Measurements from ENCODE around the gene CEP112. TPM values are rescaled to one million over a fixed set of nuclear protein-coding genes. Genes with fewer than 3 reads are reported as not detected.

Gene CEP112
- total RNA-seq, 4 donors from 2014 or later, result 14.6 to 21.2 (median 20.2) TPM

DNA sequence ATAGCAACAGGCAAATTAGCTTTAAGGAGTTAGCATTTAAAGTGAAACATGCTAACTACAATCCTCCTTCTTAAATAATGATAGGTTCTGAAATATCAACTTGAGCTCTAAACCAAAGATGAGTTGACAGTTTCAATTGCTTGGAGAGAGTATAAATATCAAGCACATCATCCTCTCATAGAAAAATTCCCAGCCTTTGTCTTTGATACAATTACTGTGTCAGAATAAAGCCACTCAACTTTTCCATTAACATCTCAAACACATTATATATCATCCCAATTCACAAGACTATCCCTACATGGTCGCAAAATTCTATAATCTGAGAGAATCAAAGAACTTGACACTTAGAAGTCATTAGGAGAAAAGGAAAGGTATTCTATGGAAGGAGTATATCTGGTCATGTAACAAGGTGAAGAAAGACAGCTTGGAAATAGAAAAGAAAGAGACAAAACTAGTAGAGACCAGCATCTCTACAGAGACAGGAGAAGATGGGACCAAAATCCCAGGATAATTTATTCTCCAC is 189.8 kb downstream of the CEP112 start:
- Histone ChIP-seq H3K36me3 (no peaks in the 10 kb centered on the region), H3K4me3 (replicated peaks in 1 of 3) (no peak overlapping the region), H3K27me3 (no peaks in the 10 kb centered on the region), H3K27ac (no peak overlapping the region), H3K9me3 (no peaks in the 10 kb centered on the region), H3K4me1 (no peaks in the 10 kb centered on the region)
- WGBS, 2 donors, result 92 to 93% methylated on average over 1 of the region's 1 CpG
- intact Hi-C loops (cut with DNase I), result no loop called here
- no peak for DNase-seq
- TF ChIP-seq POLR2A (IDR thresholded peaks at IDR 0.05), result no peak
- TF ChIP-seq, protein P1, sequence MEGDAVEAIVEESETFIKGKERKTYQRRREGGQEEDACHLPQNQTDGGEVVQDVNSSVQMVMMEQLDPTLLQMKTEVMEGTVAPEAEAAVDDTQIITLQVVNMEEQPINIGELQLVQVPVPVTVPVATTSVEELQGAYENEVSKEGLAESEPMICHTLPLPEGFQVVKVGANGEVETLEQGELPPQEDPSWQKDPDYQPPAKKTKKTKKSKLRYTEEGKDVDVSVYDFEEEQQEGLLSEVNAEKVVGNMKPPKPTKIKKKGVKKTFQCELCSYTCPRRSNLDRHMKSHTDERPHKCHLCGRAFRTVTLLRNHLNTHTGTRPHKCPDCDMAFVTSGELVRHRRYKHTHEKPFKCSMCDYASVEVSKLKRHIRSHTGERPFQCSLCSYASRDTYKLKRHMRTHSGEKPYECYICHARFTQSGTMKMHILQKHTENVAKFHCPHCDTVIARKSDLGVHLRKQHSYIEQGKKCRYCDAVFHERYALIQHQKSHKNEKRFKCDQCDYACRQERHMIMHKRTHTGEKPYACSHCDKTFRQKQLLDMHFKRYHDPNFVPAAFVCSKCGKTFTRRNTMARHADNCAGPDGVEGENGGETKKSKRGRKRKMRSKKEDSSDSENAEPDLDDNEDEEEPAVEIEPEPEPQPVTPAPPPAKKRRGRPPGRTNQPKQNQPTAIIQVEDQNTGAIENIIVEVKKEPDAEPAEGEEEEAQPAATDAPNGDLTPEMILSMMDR (IDR thresholded peaks at IDR 0.05), result no peak

DNA sequence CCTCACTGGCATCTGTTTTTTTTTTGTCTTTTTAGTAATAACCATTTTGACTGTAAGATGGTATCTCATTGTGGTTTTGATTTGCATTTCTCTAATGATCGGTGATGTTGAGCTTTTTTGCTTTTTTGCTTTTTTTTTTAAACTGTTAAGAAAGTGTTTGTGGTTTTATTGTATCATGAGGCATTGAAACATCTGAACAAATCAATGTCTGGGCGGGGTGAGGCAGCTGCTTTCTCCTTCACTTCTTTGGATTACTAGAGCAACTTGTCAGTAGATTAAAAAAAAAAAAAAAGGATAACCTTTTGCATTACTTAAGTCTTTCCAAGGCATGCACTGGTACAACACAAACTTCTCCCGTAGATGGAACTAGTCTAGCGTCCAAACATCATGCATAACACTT is 191.7 kb downstream of the CEP112 start:
- intact Hi-C loops (cut with DNase I), result no loop called here
- no peaks in the 10 kb centered on the region for H3K36me3 ChIP-seq
- TF ChIP-seq POLR2A (IDR thresholded peaks at IDR 0.05), result no peak
- TF ChIP-seq, protein P1 (IDR thresholded peaks at IDR 0.05), result no peak
- no peaks in the 10 kb centered on the region for H3K27me3 ChIP-seq
- no peak overlapping the region for H3K4me3 ChIP-seq (replicated peaks in 1 of 3)
- no peak for DNase-seq
- no peaks in the 10 kb centered on the region for H3K9me3 ChIP-seq
- H3K27ac ChIP-seq, result no peak overlapping the region
- no peaks in the 10 kb centered on the region for H3K4me1 ChIP-seq
- 71 to 86% methylated on average over 4 of the region's 4 CpGs for WGBS, 2 donors

DNA sequence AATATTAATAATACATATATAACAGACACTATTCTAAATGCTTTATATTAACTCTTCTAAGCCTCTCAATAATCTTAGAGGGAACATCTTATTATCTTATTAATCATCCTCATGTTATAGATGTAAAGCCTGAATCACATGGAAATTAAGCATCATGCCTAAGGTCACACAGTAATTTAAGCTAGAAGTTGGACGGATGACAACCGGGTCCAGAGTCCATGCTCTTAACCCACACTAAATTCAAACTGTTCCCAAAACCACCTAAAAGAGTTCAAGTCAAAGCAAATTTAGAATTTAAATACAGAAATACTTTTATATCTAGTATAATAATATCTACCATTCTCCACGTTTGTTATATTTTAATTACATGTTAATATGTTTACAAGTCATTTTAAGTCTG is 193.3 kb downstream of the CEP112 start:
- H3K36me3 ChIP-seq, result no peaks in the 10 kb centered on the region
- no peaks in the 10 kb centered on the region for H3K27me3 ChIP-seq
- 60 to 81% methylated on average over 3 of the region's 3 CpGs for WGBS, 2 donors
- TF ChIP-seq POLR2A (IDR thresholded peaks at IDR 0.05), result no peak
- TF ChIP-seq, protein P1 (IDR thresholded peaks at IDR 0.05), result no peak
- no peak overlapping the region for H3K27ac ChIP-seq
- H3K4me1 ChIP-seq, result no peaks in the 10 kb centered on the region
- DNase-seq, result no peak
- no peak overlapping the region for H3K4me3 ChIP-seq (replicated peaks in 1 of 3)
- intact Hi-C loops (cut with DNase I), result no loop called here
- H3K9me3 ChIP-seq, result no peaks in the 10 kb centered on the region

DNA sequence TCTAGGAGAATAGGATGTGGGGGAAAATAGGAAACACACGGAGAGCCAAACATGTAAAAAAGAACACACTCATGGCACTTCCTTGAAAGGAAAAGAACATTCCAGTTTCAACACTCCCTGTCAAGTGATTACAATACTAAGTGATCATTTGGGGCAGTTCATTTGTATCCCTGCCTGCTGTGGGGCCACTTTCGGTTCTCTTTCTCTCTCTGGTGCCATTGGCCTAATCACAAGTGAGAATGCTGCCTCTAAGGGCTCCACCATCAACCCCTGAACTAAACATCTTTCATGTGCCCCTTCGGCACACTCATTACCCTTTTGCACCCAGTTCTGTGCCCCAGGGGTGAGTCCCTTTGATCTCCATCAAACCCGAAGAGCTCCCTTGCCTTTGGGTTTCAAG is 197.3 kb downstream of the CEP112 start:
- TF ChIP-seq POLR2A (IDR thresholded peaks at IDR 0.05), result no peak
- TF ChIP-seq, protein P1 (IDR thresholded peaks at IDR 0.05), result no peak
- Histone ChIP-seq H3K36me3 (no peaks in the 10 kb centered on the region), H3K27me3 (no peaks in the 10 kb centered on the region), H3K27ac (no peak overlapping the region), H3K4me1 (no peaks in the 10 kb centered on the region), H3K4me3 (replicated peaks in 1 of 3) (no peak overlapping the region), H3K9me3 (no peaks in the 10 kb centered on the region)
- DNase-seq, result no peak
- 94 to 95% methylated on average over 4 of the region's 4 CpGs for WGBS, 2 donors
- intact Hi-C loops (cut with DNase I), result no loop called here

DNA sequence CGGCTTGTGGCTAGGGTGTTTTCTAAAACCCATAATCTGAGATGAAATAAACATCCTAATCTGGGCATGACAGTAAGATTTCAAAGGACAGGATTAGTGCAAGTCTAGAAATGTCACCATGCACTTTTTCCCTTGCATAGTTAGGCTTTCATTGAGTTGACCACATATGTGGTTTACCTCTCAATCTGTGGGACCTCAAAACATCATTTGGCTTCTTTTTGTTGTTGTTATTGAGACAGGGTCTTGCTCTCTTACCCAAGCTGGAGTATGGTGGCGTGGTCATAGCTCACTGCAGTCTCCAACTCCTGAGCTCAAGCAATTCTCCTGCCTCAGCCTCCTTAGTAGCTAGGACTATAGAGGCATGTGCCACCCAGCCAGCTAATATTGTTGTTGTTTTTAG is 197.8 kb downstream of the CEP112 start:
- WGBS, 2 donors, result 94 to 97% methylated on average over 2 of the region's 2 CpGs
- no peak for DNase-seq

More for the DNA sequence above, 197.8 kb downstream of the CEP112 start:
- Histone ChIP-seq H3K4me1 (no peaks in the 10 kb centered on the region), H3K4me3 (replicated peaks in 1 of 3) (no peak overlapping the region), H3K27me3 (no peaks in the 10 kb centered on the region), H3K36me3 (no peaks in the 10 kb centered on the region), H3K9me3 (no peaks in the 10 kb centered on the region), H3K27ac (no peak overlapping the region)
- TF ChIP-seq, protein P1 (IDR thresholded peaks at IDR 0.05), result no peak
- no peak for TF ChIP-seq POLR2A (IDR thresholded peaks at IDR 0.05)
- intact Hi-C loops (cut with DNase I), result no loop called here
